Lower lobe of right lung (tissue), 2 donors: Measurements from ENCODE around the gene TPK1. TPM values are rescaled to one million over a fixed set of nuclear protein-coding genes. Genes with fewer than 3 reads are reported as not detected.
"Not testable (repeated sequence)": the region's sequence is repeated elsewhere in the genome, so short reads cannot be mapped to it uniquely, and the experiment has no call there.

Experiments
- ATAC-seq, 2 donors: fragments of 200-7000 bp; cut with Tn5 transposase; one replicate each; pipeline ENCODE4 v1.9.1; 2020 to 2022; ENCODE audit warnings: mild to moderate bottlenecking in 2 of 2, moderate library complexity in 2 of 2
- DNase-seq: peaks from one replicate; pipeline ENCODE4 v3.0.0-alpha.2; 2020
- H3K27ac ChIP-seq: fragments of 200-600 bp; one replicate; pipeline ENCODE4 v1.8.0; 2022
- H3K27me3 ChIP-seq: fragments of 200-600 bp; one replicate; pipeline ENCODE4 v1.8.0; 2022; ENCODE audit warnings: low read depth
- H3K36me3 ChIP-seq: fragments of 200-600 bp; one replicate; pipeline ENCODE4 v1.8.0; 2022; ENCODE audit warnings: mild to moderate bottlenecking
- H3K4me1 ChIP-seq: fragments of 200-600 bp; one replicate; pipeline ENCODE4 v1.8.0; 2022
- H3K4me3 ChIP-seq: fragments of 200-600 bp; one replicate; pipeline ENCODE4 v1.8.0; 2022; ENCODE audit warnings: mild to moderate bottlenecking
- H3K9me3 ChIP-seq: fragments of 200-600 bp; one replicate; pipeline ENCODE4 v1.8.0; 2022
- CTCF ChIP-seq: fragments of 200-600 bp; IDR thresholded peaks from one replicate; pipeline ENCODE4 v1.8.0; 2022; ENCODE audit warnings: antibody characterized with exemption, mild to moderate bottlenecking
- intact Hi-C: fragments of 100-400 bp; cut with DNase I; formaldehyde crosslinking; loops from one replicate; pipeline ENCODE4 v1.11.0; 2022
- total RNA-seq: library from RNA; stranded (reverse); fragmentation: NEBNext Ultra II Directional; extraction: Animal tissue kit (Norgen Biotek cat#: 25700); gene quantifications from one replicate; pipeline ENCODE4 v1.2.1, GENCODE V29; 2021
- donor health status: DM: no; HTN: yes; CAD: no; lungs with severe emphysema.

The TPK1 gene
- total RNA-seq, 1 donor from 2014 or later = 9.0 TPM

GRCh38 chr7:144818511-144818910 lies 17.3 kb downstream of the TPK1 start:
- DNase-seq (no peak), ATAC-seq (peak in 1 of 2 donors; percentile 25)
- intact Hi-C loops = no loop called here
- TF ChIP-seq CTCF = no peak
- H3K36me3 ChIP-seq = no peaks in the 10 kb centered on the region
- no peak overlapping the region for H3K27ac ChIP-seq
- no peaks in the 10 kb centered on the region for H3K9me3 ChIP-seq
- no peak overlapping the region for H3K4me3 ChIP-seq
- H3K27me3 ChIP-seq = no peaks in the 10 kb centered on the region
- no peaks in the 10 kb centered on the region for H3K4me1 ChIP-seq

- no peak for DNase-seq
- H3K4me3 ChIP-seq = no peak overlapping the region
- intact Hi-C loops = no loop called here
- ATAC-seq = no peak
- H3K4me1 ChIP-seq = no peaks in the 10 kb centered on the region
- TF ChIP-seq CTCF = no peak
- no peaks in the 10 kb centered on the region for H3K27me3 ChIP-seq
- no peaks in the 10 kb centered on the region for H3K9me3 ChIP-seq
- no peaks in the 10 kb centered on the region for H3K36me3 ChIP-seq
- H3K27ac ChIP-seq = no peak overlapping the region
Observed at GRCh38 chr7:144817001-144817400, 18.9 kb downstream of the TPK1 start.

- no peak for TF ChIP-seq CTCF
- no peaks in the 10 kb centered on the region for H3K9me3 ChIP-seq
- no peaks in the 10 kb centered on the region for H3K4me1 ChIP-seq
- intact Hi-C loops = no loop called here
- ATAC-seq (no peak), DNase-seq (no peak)
- no peaks in the 10 kb centered on the region for H3K36me3 ChIP-seq
- no peak overlapping the region for H3K4me3 ChIP-seq
- H3K27me3 ChIP-seq = no peaks in the 10 kb centered on the region
- H3K27ac ChIP-seq = no peak overlapping the region
Observed at GRCh38 chr7:144814299-144814698, 21.6 kb downstream of the TPK1 start.

GRCh38 chr7:144812379-144813283 lies 23.2 kb downstream of the TPK1 start:
- no peak for TF ChIP-seq CTCF
- peak overlapping the region; percentile 1 for H3K27ac ChIP-seq
- peak; percentile 37 to 49 for ATAC-seq

GRCh38 chr7:144805627-144806239 lies 30.1 kb downstream of the TPK1 start:
- Histone ChIP-seq H3K36me3 (no peaks in the 10 kb centered on the region), H3K9me3 (no peaks in the 10 kb centered on the region), H3K4me3 (no peak overlapping the region), H3K27me3 (no peaks in the 10 kb centered on the region), H3K4me1 (no peaks in the 10 kb centered on the region), H3K27ac (no peak overlapping the region)
- no peak for DNase-seq
- TF ChIP-seq CTCF = no peak
- no peak for ATAC-seq
- intact Hi-C loops = no loop called here

More at GRCh38 chr7:144812379-144813283, 23.2 kb downstream of the TPK1 start:
- no peak for DNase-seq
- no peaks in the 10 kb centered on the region for H3K36me3 ChIP-seq
- H3K27me3 ChIP-seq = no peaks in the 10 kb centered on the region
- H3K9me3 ChIP-seq = no peaks in the 10 kb centered on the region
- intact Hi-C loops = no loop called here
- H3K4me1 ChIP-seq = no peaks in the 10 kb centered on the region
- no peak overlapping the region for H3K4me3 ChIP-seq

GRCh38 chr7:144800678-144801436 lies 35.0 kb downstream of the TPK1 start:
- H3K27ac ChIP-seq, intact Hi-C loops, H3K36me3 ChIP-seq, H3K9me3 ChIP-seq, H3K4me1 ChIP-seq, H3K4me3 ChIP-seq, ATAC-seq, DNase-seq, H3K27me3 ChIP-seq: not testable (repeated sequence)
